ENCODE measurements around the gene PHOSPHO1.

PHOSPHO1 gene

GRCh38 chr17:49217651-49218413 is 12.8 kb downstream of the PHOSPHO1 start:
- no peak for TF ChIP-seq ZNF274 (IDR thresholded peaks at IDR 0.05; ENCODE audit: low read depth, low read length)
- H3K4me3 ChIP-seq (ENCODE audit: low read length): no peak overlapping the region; the same call in 1 of the 2 replicates

DNA sequence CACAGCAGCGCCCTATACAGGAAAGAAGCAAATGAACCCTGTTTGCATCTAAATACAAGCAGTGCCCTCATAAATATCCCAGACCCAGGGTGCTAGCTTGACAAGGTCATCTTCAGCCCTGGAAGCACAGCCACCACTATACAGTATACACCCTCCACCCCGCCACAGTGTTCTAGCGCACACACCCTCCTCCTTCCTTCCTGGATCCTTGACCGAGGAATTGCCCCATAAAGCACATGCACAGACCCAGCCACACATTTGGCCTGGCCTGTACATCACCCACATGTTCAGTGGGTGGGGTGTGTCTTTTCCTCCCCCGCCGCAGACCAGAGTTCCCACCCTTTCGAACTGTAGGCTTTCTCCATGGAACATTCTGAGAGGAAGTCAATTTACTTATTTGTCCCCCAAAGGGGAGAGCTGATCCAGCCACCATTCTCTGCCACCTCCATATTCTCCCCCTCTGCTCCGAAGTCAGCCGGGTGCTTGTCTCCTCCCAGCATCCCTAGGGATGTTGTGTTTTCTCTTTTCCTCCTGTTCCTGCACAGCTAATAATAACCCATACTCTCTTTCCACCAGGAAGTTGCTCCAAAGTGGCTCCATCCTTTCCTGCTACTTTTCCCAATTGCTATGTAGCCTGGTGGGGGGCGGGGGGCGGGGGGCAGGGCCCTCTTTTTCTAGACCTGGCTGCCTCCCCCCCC is 13.5 kb downstream of the PHOSPHO1 start:
- H3K4me3 ChIP-seq (ENCODE audit: low read length): no peak overlapping the region
- no peak for TF ChIP-seq ZNF274 (IDR thresholded peaks at IDR 0.05; ENCODE audit: low read depth, low read length)

DNA sequence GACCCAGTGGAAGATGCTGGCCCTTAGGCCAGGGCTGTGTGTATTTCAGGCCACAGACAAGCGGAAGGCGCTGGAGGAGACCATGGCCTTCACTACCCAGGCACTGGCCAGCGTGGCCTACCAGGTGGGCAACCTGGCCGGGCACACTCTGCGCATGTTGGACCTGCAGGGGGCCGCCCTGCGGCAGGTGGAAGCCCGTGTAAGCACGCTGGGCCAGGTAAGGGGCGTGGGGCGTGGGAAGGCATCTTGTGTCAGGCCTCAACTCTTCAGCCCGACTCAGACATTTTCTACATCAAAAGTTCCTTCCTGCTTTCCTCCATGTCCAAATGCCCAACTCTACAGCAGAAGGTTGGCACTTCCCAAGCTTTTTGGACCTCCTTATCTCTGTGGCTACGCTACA is 14.1 kb downstream of the PHOSPHO1 start:
- H3K4me3 ChIP-seq (ENCODE audit: low read length): peak overlapping the region; percentile 22; the same call in 1 of the 2 replicates
- no peak for TF ChIP-seq ZNF274 (IDR thresholded peaks at IDR 0.05; ENCODE audit: low read depth, low read length)

GRCh38 chr17:49214676-49215360 is 15.8 kb downstream of the PHOSPHO1 start:
- TF ChIP-seq ZNF274 (IDR thresholded peaks at IDR 0.05; ENCODE audit: low read depth, low read length): no peak
- H3K4me3 ChIP-seq (ENCODE audit: low read length): no peak overlapping the region; the same call in 1 of the 2 replicates

GRCh38 chr17:49213847-49214246 is 16.7 kb downstream of the PHOSPHO1 start:
- TF ChIP-seq ZNF274 (IDR thresholded peaks at IDR 0.05; ENCODE audit: low read depth, low read length): no peak
- H3K4me3 ChIP-seq (ENCODE audit: low read length): peak overlapping the region; percentile 69; the same call in 1 of the 2 replicates

- TF ChIP-seq ZNF274 (IDR thresholded peaks at IDR 0.05; ENCODE audit: low read depth, low read length): no peak
- H3K4me3 ChIP-seq (ENCODE audit: low read length): peak overlapping the region; percentile 69; the same call in 1 of the 2 replicates
Observed at GRCh38 chr17:49213399-49213798, 17.2 kb downstream of the PHOSPHO1 start.

- no peak for TF ChIP-seq ZNF274 (IDR thresholded peaks at IDR 0.05; ENCODE audit: low read depth, low read length)
- H3K4me3 ChIP-seq (ENCODE audit: low read length): peak within 1 kb of the TSS; percentile 69
Observed at GRCh38 chr17:49210158-49211029, 20.2 kb downstream of the PHOSPHO1 start, which contains the start of the genes ABI3 and GNGT2. ABI3 (plus strand) TSS chr17:49210707; CDS start chr17:49210725, 18 bp downstream. GNGT2 (minus strand) TSS chr17:49210574; CDS start chr17:49207422, 3,152 bp downstream.

GRCh38 chr17:49209061-49209571 is 21.5 kb downstream of the PHOSPHO1 start:
- no peak overlapping the region; the same call in 1 of the 2 replicates for H3K4me3 ChIP-seq (ENCODE audit: low read length)
- TF ChIP-seq ZNF274 (IDR thresholded peaks at IDR 0.05; ENCODE audit: low read depth, low read length): no peak

GRCh38 chr17:49204516-49204915 is 26.1 kb downstream of the PHOSPHO1 start:
- no peak for TF ChIP-seq ZNF274 (IDR thresholded peaks at IDR 0.05; ENCODE audit: low read depth, low read length)

GRCh38 chr17:49203796-49204195 is 26.8 kb downstream of the PHOSPHO1 start:
- no peak for TF ChIP-seq ZNF274 (IDR thresholded peaks at IDR 0.05; ENCODE audit: low read depth, low read length)
- H3K4me3 ChIP-seq (ENCODE audit: low read length): no peak overlapping the region

More at GRCh38 chr17:49204516-49204915, 26.1 kb downstream of the PHOSPHO1 start:
- H3K4me3 ChIP-seq (ENCODE audit: low read length): no peak overlapping the region

DNA sequence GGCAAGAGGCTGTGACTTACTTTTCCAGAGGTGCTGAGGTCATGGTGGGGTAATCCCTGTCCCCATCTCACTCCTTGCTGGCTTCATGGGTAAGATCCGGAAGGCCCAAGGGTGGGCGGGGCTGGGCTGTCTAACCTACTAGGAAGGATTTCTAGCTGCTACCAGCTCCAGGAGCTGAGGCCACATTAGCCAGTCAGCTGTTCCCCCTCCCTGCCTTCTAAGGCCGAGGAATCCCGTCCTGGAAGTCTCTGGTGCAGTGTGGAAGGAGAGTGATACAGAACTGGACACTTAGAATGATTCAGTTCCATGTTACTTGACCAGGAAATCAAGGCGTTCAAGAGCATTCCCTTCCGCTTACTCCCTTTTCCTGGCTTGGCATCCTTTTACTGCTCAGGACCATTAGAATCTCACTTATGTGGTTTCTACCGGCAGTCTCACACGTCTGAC is 29.1 kb downstream of the PHOSPHO1 start:
- no peak overlapping the region for H3K4me3 ChIP-seq (ENCODE audit: low read length)
- TF ChIP-seq ZNF274 (IDR thresholded peaks at IDR 0.05; ENCODE audit: low read depth, low read length): no peak

GRCh38 chr17:49200423-49201083 is 30.0 kb downstream of the PHOSPHO1 start:
- TF ChIP-seq ZNF274 (IDR thresholded peaks at IDR 0.05; ENCODE audit: low read depth, low read length): no peak
- H3K4me3 ChIP-seq (ENCODE audit: low read length): no peak overlapping the region
